Tongue (tissue), 2 donors: ENCODE data around the gene FOXD2. TPM values are rescaled to one million over a fixed set of nuclear protein-coding genes. Genes with fewer than 3 reads are reported as not detected.
"Not testable (repeated sequence)": the region's sequence is repeated elsewhere in the genome, so short reads cannot be mapped to it uniquely, and the experiment has no call there.

Source experiments
- DNase-seq: peaks from one replicate; pipeline ENCODE4 v3.0.0-alpha.2; 2015
- total RNA-seq: library from RNA; depleted of rRNA; stranded (reverse); fragments of >200 nt; gene quantifications from one replicate; pipeline ENCODE4 v1.2.3, GENCODE V29; 2014

The FOXD2 gene
- total RNA-seq, 1 donor from 2014 or later, result 1.8 TPM

GRCh38 chr1:47440599-47441081 lies 2.8 kb downstream of the FOXD2 start:
- no peak for DNase-seq

GRCh38 chr1:47441450-47442106 lies 3.7 kb downstream of the FOXD2 start:
- DNase-seq, result no peak

- no peak for DNase-seq
Observed at GRCh38 chr1:47442202-47442601, 4.4 kb downstream of the FOXD2 start.

GRCh38 chr1:47442842-47443529 lies 5.1 kb downstream of the FOXD2 start:
- no peak for DNase-seq

- DNase-seq, result no peak
Observed at GRCh38 chr1:47443530-47444296, 5.9 kb downstream of the FOXD2 start.

- no peak for DNase-seq
Observed at GRCh38 chr1:47444297-47444561, 6.4 kb downstream of the FOXD2 start.

GRCh38 chr1:47444562-47445465 lies 7.0 kb downstream of the FOXD2 start:
- DNase-seq, result peak; percentile 49

- DNase-seq, result no peak
Observed at GRCh38 chr1:47445823-47446550, 8.1 kb downstream of the FOXD2 start.

GRCh38 chr1:47448462-47449222 lies 10.8 kb downstream of the FOXD2 start:
- no peak for DNase-seq

- DNase-seq, result no peak
Observed at GRCh38 chr1:47449822-47450552, 12.1 kb downstream of the FOXD2 start.

GRCh38 chr1:47450606-47451005 lies 12.8 kb downstream of the FOXD2 start:
- DNase-seq, result no peak

- no peak for DNase-seq
Observed at GRCh38 chr1:47452426-47452825, 14.6 kb downstream of the FOXD2 start.

GRCh38 chr1:47453910-47454309 lies 16.1 kb downstream of the FOXD2 start:
- not testable (repeated sequence) for DNase-seq

GRCh38 chr1:47456250-47456649 lies 18.4 kb downstream of the FOXD2 start:
- DNase-seq, result no peak

- not testable (repeated sequence) for DNase-seq
Observed at GRCh38 chr1:47457547-47457946, 19.7 kb downstream of the FOXD2 start.

- DNase-seq, result no peak
Observed at GRCh38 chr1:47459253-47459788, 21.5 kb downstream of the FOXD2 start.

- DNase-seq, result no peak
Observed at GRCh38 chr1:47460040-47460439, 22.2 kb downstream of the FOXD2 start.

- DNase-seq, result no peak
Observed at GRCh38 chr1:47460456-47460855, 22.6 kb downstream of the FOXD2 start.

- DNase-seq, result peak; percentile 60
Observed at GRCh38 chr1:47465605-47466004, 27.8 kb downstream of the FOXD2 start.
